ENCODE data around the gene BRCA1.
A peak's percentile ranks its signal among the peaks of the same experiment; 100 is the strongest.

BRCA1 gene

DNA sequence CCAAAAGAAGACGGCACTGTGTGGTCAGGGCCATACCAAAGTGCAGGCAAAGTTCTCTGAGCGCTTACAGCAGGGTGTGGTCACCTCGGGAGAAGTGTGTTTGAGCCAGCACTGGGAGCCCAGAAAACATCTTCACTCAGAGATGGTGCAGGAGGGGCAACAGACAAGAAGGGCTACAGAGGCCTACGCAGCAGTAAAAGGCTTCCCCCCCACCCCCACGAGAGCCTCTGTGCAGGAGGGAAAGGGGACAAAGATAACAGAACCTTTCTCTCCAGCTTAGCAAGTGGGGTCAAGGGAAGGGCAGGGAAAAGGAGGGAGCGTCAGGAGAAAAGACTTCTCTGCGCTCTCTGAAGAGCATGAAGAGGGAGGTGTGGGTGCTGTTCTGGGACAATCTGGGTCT is 105.7 kb downstream of the BRCA1 start:
- H3K36me3 ChIP-seq (ENCODE audit: insufficient read depth, low read length), result peaks cover 34% of the 10 kb centered on the region
- peaks cover 41% of the 10 kb centered on the region for H3K4me1 ChIP-seq (ENCODE audit: insufficient read depth, low read length)
- peak overlapping the region; percentile 63 for H3K27ac ChIP-seq (ENCODE audit: low read depth, low read length)
- no peaks in the 10 kb centered on the region for H3K9me3 ChIP-seq (ENCODE audit: low read length)
- no peaks in the 10 kb centered on the region for H3K27me3 ChIP-seq (ENCODE audit: control insufficient read depth in 1 of 2, insufficient read depth in 2 of 2, low read length in 2 of 2)
- no peak overlapping the region for H3K9ac ChIP-seq (ENCODE audit: low read length)
- peak overlapping the region; percentile 4 to 84 for H3K4me3 ChIP-seq (ENCODE audit: low read depth in 1 of 2, low read length in 2 of 2)

DNA sequence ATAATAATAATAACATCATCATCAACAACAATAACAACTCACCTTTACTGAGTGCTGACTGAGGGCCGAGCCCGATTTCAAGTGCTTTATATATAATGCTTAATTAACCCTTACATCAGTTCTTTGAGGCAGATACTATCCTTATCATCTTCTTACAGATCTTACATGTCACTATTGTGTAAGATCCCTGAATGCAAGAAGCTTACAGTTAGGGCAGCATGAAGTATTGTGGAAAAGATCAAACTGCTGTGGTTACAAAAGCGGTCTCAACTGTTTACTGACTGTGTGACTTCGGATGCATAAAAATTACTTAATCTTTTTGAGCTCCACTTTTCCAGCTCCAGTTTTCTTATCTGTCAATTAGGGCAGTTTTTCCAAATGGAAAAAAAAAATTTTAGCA is 106.2 kb downstream of the BRCA1 start:
- no peak overlapping the region for H3K27ac ChIP-seq (ENCODE audit: low read depth, low read length)
- no peaks in the 10 kb centered on the region for H3K9me3 ChIP-seq (ENCODE audit: low read length)
- H3K4me1 ChIP-seq (ENCODE audit: insufficient read depth, low read length), result peaks cover 42% of the 10 kb centered on the region
- H3K9ac ChIP-seq (ENCODE audit: low read length), result no peak overlapping the region
- H3K27me3 ChIP-seq (ENCODE audit: control insufficient read depth in 1 of 2, insufficient read depth in 2 of 2, low read length in 2 of 2), result no peaks in the 10 kb centered on the region
- H3K36me3 ChIP-seq (ENCODE audit: insufficient read depth, low read length), result peaks cover 34% of the 10 kb centered on the region
- no peak overlapping the region for H3K4me3 ChIP-seq (ENCODE audit: low read depth in 1 of 2, low read length in 2 of 2)

DNA sequence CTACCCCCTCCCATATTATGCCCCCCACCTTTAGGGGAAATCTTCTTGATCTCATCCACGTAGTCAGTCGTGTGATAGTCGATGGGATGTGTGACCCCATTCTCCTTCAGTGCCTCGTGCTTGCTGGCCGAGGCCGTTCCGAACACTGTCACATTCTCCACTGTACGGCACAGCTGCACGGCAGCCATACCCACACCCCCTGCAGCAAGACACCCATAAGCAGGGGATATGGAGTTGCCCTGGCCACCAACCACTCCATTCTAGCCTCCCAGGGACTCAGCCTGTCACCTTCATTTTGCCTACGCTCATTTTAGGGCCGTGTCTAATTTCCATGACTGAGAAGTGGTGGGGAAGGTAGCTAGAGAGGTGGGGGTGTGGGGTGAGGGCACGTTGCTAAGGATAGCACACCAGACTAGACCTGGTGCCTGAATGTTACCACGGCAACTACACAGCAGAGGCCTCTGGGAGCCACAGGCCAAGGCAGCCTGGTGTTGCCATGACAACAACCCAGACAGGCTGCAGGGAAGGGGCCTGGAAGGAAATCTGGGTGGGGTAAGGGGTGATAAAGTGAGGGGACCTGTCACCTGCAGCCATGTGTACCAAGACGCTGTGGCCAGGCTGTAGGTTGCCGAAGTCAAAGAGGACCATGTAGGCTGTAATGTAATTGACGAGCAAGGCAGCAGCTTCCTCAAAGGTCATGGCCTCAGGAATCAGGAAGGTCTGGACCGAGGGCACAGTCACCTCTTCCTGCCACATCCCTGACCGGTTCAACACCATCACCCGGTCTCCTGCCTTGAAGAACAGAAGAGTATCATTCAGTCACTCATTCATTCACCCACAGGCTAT is 106.9 kb downstream of the BRCA1 start:
- no peak overlapping the region for H3K9ac ChIP-seq (ENCODE audit: low read length)
- no peaks in the 10 kb centered on the region for H3K9me3 ChIP-seq (ENCODE audit: low read length)
- peaks cover 40% of the 10 kb centered on the region for H3K36me3 ChIP-seq (ENCODE audit: insufficient read depth, low read length)
- H3K4me3 ChIP-seq (ENCODE audit: low read depth in 1 of 2, low read length in 2 of 2), result peak overlapping the region in 1 of 2 donors; percentile 5
- peaks cover 42% of the 10 kb centered on the region for H3K4me1 ChIP-seq (ENCODE audit: insufficient read depth, low read length)
- H3K27ac ChIP-seq (ENCODE audit: low read depth, low read length), result no peak overlapping the region
- H3K27me3 ChIP-seq (ENCODE audit: control insufficient read depth in 1 of 2, insufficient read depth in 2 of 2, low read length in 2 of 2), result no peaks in the 10 kb centered on the region

DNA sequence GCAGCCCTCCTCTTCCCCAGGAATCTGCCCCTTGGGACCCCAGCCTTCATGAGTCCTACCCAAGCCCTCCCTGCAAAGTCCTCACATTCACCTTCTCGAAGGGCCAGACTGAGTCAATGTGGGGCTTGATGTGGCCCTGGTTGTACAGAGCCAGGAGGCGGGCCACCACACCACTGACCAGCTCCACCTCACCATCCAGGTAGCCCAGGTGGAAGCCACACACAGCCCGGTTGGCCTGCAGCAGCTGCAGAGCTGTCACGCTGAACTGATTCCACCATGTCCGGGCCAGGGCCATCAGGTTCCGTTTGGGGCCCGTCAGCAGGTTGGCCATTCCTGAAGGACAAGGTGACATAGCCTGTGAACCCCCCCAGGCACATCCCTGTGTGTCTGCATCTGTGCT is 108.9 kb downstream of the BRCA1 start:
- H3K4me1 ChIP-seq (ENCODE audit: insufficient read depth, low read length), result peaks cover 42% of the 10 kb centered on the region

DNA sequence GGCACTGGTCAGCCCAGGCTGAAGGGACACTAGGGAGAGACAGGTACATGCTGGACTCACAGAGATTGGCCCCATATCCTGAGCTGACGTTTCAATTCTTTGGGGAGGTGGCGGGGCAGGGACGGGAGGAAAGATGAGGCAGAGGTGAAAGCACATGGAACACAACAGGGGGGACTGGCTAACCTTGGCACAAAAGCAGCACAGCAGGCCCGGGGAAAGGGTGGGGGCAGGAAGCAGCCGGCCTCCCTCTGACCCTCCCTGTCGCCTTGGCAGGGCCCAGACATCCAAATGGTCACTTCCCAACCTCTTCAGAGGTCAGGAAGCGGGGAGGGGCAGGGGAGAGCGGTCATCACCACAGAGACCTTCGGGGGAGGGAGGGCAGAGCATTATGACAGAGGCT is 109.6 kb downstream of the BRCA1 start:
- H3K36me3 ChIP-seq (ENCODE audit: insufficient read depth, low read length), result peaks cover 42% of the 10 kb centered on the region
- no peak overlapping the region for H3K9ac ChIP-seq (ENCODE audit: low read length)

More for the DNA sequence above, 108.9 kb downstream of the BRCA1 start:
- Histone ChIP-seq H3K9me3 (ENCODE audit: low read length) (no peaks in the 10 kb centered on the region), H3K4me3 (ENCODE audit: low read depth in 1 of 2, low read length in 2 of 2) (no peak overlapping the region), H3K27me3 (ENCODE audit: control insufficient read depth in 1 of 2, insufficient read depth in 2 of 2, low read length in 2 of 2) (no peaks in the 10 kb centered on the region), H3K9ac (ENCODE audit: low read length) (no peak overlapping the region), H3K36me3 (ENCODE audit: insufficient read depth, low read length) (peaks cover 42% of the 10 kb centered on the region), H3K27ac (ENCODE audit: low read depth, low read length) (no peak overlapping the region)

DNA sequence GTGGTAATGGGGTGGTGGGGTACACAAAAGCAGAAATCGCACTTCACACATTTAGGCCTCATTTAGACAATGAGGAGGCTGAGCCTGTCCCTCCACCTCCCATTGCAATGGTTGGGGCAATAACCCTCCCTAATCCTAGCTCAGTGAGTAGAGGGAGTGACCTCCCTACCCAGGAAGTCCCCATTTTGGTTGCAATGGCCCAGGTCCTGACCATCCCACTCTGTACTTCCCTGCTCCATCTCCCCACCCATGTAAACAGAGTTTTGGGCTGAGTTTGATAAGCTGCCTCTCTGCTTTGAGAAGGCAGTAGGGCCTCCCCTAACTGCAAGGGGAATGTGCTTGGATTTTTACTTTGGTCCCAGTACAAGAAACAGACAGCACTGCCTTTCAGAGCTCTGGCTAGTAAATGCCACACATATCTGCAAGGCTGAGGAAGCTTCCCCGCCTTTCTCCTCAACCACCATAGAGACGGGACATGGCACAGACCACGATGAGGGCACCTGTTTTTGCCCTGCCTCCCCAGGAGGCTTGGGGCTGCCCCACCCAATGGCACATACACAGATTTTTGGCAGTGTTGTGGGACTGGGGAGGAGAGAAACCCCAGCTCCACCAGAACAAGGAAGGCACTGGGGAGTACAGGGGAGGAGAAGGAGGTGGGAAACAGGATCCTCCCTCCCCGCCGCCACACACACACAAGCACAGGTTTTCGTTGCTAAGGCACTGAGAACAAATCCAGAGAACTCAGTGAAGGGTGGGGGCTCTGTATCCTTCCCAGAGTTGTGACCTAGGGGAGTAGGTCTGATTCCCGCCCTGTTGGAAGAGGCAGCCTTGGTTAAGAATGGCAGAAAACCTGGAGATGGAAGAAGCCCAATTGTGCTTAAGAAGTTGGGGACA is 110.3 kb downstream of the BRCA1 start:
- H3K9me3 ChIP-seq (ENCODE audit: low read length), result no peaks in the 10 kb centered on the region
- H3K4me3 ChIP-seq (ENCODE audit: low read depth in 1 of 2, low read length in 2 of 2), result no peak overlapping the region
- H3K27me3 ChIP-seq (ENCODE audit: control insufficient read depth in 1 of 2, insufficient read depth in 2 of 2, low read length in 2 of 2), result no peaks in the 10 kb centered on the region
- H3K9ac ChIP-seq (ENCODE audit: low read length), result no peak overlapping the region
- peaks cover 45% of the 10 kb centered on the region for H3K4me1 ChIP-seq (ENCODE audit: insufficient read depth, low read length)
- H3K27ac ChIP-seq (ENCODE audit: low read depth, low read length), result no peak overlapping the region
- H3K36me3 ChIP-seq (ENCODE audit: insufficient read depth, low read length), result peaks cover 42% of the 10 kb centered on the region

More for the DNA sequence above, 109.6 kb downstream of the BRCA1 start:
- Histone ChIP-seq H3K4me3 (ENCODE audit: low read depth in 1 of 2, low read length in 2 of 2) (no peak overlapping the region), H3K27ac (ENCODE audit: low read depth, low read length) (no peak overlapping the region), H3K4me1 (ENCODE audit: insufficient read depth, low read length) (peaks cover 47% of the 10 kb centered on the region), H3K27me3 (ENCODE audit: control insufficient read depth in 1 of 2, insufficient read depth in 2 of 2, low read length in 2 of 2) (no peaks in the 10 kb centered on the region), H3K9me3 (ENCODE audit: low read length) (no peaks in the 10 kb centered on the region)

DNA sequence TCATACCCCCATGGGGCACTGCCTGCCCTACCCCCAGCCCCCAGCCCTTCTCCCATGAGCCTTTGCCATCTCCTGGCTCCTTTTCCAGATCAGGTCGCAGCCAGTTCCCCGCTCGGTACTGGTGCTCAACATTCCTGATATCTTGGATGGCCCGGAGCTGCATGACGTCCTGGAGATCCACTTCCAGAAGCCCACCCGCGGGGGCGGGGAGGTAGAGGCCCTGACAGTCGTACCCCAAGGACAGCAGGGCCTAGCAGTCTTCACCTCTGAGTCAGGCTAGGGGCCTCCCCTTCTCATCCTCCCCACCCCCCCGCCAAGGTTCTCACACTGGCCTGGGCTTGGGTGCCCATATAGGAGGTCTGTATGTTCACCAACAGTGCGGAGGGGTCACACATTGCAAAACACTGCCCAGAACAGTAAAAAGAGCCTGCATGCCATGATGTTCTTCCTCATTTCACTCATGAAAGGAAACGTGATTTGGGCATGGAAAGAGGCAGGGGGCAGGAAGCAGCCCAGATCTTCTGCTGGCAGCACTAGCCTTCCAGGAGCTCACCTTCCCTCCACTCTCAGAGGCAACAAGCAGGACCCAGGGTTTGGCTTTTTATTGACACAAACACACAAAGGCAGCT is 111.0 kb downstream of the BRCA1 start:
- Histone ChIP-seq H3K4me1 (ENCODE audit: insufficient read depth, low read length) (peaks cover 37% of the 10 kb centered on the region), H3K4me3 (ENCODE audit: low read depth in 1 of 2, low read length in 2 of 2) (no peak overlapping the region), H3K9me3 (ENCODE audit: low read length) (no peaks in the 10 kb centered on the region), H3K36me3 (ENCODE audit: insufficient read depth, low read length) (peaks cover 42% of the 10 kb centered on the region), H3K27ac (ENCODE audit: low read depth, low read length) (no peak overlapping the region), H3K9ac (ENCODE audit: low read length) (no peak overlapping the region), H3K27me3 (ENCODE audit: control insufficient read depth in 1 of 2, insufficient read depth in 2 of 2, low read length in 2 of 2) (no peaks in the 10 kb centered on the region)

DNA sequence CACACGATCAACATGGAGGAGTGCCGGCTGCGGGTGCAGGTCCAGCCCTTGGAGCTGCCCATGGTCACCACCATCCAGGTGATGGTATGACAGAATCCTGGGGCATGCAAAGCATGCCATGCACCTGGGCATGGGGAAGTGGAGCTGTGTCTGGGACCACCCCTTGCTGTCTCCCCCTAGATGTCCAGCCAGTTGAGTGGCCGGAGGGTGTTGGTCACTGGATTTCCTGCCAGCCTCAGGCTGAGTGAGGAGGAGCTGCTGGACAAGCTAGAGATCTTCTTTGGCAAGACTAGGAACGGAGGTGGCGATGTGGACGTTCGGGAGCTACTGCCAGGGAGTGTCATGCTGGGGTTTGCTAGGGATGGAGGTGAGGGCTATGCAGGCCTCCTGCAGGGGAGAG is 111.9 kb downstream of the BRCA1 start:
- Histone ChIP-seq H3K9ac (ENCODE audit: low read length) (no peak overlapping the region), H3K4me3 (ENCODE audit: low read depth in 1 of 2, low read length in 2 of 2) (no peak overlapping the region), H3K4me1 (ENCODE audit: insufficient read depth, low read length) (peaks cover 31% of the 10 kb centered on the region), H3K27me3 (ENCODE audit: control insufficient read depth in 1 of 2, insufficient read depth in 2 of 2, low read length in 2 of 2) (no peaks in the 10 kb centered on the region), H3K36me3 (ENCODE audit: insufficient read depth, low read length) (peaks cover 39% of the 10 kb centered on the region), H3K27ac (ENCODE audit: low read depth, low read length) (no peak overlapping the region), H3K9me3 (ENCODE audit: low read length) (no peaks in the 10 kb centered on the region)

DNA sequence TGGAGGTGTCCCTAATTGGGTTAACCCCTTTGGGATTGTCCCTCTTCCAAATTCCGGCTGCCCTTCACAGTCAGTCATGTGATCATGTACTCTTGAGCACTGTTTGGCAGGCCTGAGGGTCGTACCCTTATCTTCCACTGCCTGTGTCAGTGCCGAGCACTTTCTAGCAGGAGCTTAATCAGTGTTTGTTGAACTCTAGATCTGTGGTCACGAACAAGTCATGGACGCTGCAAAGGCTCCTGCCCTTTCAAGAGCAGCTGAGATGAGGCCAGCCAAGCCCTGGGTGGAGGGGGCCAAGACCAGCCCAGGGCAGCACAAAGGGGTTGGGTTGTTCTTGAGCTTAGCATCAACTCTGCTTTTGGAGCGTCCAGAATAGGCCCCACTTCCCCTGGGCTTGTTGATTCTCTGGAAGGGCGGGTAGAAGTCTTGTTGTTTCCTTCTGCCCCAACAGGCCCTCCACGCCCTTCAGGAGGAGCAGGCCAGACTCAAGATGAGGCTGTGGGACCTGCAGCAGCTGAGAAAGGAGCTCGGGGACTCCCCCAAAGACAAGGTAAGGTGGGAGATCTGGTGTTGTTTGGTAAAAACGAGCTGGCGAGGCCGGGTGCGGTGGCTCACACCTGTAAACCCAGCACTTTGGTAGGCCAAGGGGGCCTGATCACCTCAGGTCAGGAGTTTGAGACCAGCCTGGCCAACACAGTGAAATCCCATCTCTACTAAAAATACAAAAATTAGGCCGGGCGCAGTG is 113.3 kb downstream of the BRCA1 start:
- Histone ChIP-seq H3K9me3 (ENCODE audit: low read length) (no peaks in the 10 kb centered on the region), H3K4me3 (ENCODE audit: low read depth in 1 of 2, low read length in 2 of 2) (no peak overlapping the region), H3K36me3 (ENCODE audit: insufficient read depth, low read length) (peaks cover 31% of the 10 kb centered on the region), H3K9ac (ENCODE audit: low read length) (no peak overlapping the region), H3K27me3 (ENCODE audit: control insufficient read depth in 1 of 2, insufficient read depth in 2 of 2, low read length in 2 of 2) (no peaks in the 10 kb centered on the region), H3K27ac (ENCODE audit: low read depth, low read length) (no peak overlapping the region), H3K4me1 (ENCODE audit: insufficient read depth, low read length) (peaks cover 24% of the 10 kb centered on the region)

DNA sequence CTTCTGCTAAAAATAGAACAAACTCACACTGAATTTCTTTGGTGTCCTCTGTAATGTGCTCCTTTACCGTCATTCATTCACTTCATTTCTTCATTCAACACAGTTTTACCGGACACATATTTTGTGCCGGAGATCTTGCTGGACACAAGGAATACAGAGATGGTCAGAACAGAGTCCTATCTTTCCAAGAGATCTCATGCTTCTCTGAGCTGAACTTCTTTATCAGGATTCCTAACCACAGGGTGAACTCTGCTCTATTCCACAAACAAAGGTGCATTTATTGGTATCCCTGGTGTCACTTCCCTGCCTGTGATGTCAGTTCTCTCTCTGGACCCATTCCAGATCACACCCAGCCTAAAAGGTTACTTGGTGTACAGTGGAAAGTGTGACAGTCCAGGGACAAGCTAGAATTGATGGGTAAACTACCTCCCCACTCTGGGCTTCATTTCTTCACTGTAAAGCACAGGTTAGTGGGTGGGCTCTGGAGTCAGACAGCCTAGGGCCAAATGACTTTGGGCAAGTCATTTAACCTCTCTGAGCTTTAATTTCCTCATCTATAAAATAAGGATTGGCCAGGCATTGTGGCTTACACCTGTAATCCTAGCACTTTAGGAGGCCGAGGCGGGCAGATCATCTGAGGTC is 114.4 kb downstream of the BRCA1 start:
- no peaks in the 10 kb centered on the region for H3K9me3 ChIP-seq (ENCODE audit: low read length)
- H3K27me3 ChIP-seq (ENCODE audit: control insufficient read depth in 1 of 2, insufficient read depth in 2 of 2, low read length in 2 of 2), result no peaks in the 10 kb centered on the region
- peaks cover 20% of the 10 kb centered on the region for H3K4me1 ChIP-seq (ENCODE audit: insufficient read depth, low read length)
- peaks cover 22% of the 10 kb centered on the region for H3K36me3 ChIP-seq (ENCODE audit: insufficient read depth, low read length)
- H3K27ac ChIP-seq (ENCODE audit: low read depth, low read length), result no peak overlapping the region
- H3K9ac ChIP-seq (ENCODE audit: low read length), result no peak overlapping the region
- no peak overlapping the region for H3K4me3 ChIP-seq (ENCODE audit: low read depth in 1 of 2, low read length in 2 of 2)
